B cell (primary cell): ENCODE results near the gene WNT9A.
"Not testable (repeated sequence)": the region's sequence is repeated elsewhere in the genome, so short reads cannot be mapped to it uniquely, and the experiment has no call there.

Experiments used
- CTCF ChIP-seq: fragments of 200-600 bp; IDR thresholded peaks from one replicate; pipeline ENCODE4 v1.8.0; 2022; ENCODE audit warnings: antibody characterized with exemption, mild to moderate bottlenecking
- EZH2 ChIP-seq: IDR thresholded peaks from 2 replicates; pipeline ENCODE4 v1.6.1; 2012; ENCODE audit warnings: borderline replicate concordance, low read depth, mild to moderate bottlenecking, moderate library complexity, low read length; ENCODE audit not compliant: insufficient read depth, poor library complexity, severe bottlenecking

- TF ChIP-seq EZH2, CTCF: not testable (repeated sequence)
These were observed 23.5 kb upstream of the WNT9A start for GRCh38 chr1:227971216-227971615.
